ENCODE results near the gene CCDC73. TPM values are rescaled to one million over a fixed set of nuclear protein-coding genes. Genes with fewer than 3 reads are reported as not detected.
"Not testable (repeated sequence)": the region's sequence is repeated elsewhere in the genome, so short reads cannot be mapped to it uniquely, and the experiment has no call there.

Gene CCDC73
- total RNA-seq, 2 experiments from 2014 or later = not detected

- intact Hi-C loops (cut with micrococcal nuclease) = no loop called here
- CTCF ChIA-PET = no interaction called here
- POLR2A ChIA-PET = no interaction called here
- Mint-ChIP-seq H3K9me3 (peaks cover 5% of the 10 kb centered on the region), H3K36me3 (peaks cover 2% of the 10 kb centered on the region), H3K4me3 (no peak overlapping the region), H3K27me3 (peaks cover 12% of the 10 kb centered on the region), H3K27ac (no peak overlapping the region), H3K4me1 (ENCODE audit: low read depth) (no peaks in the 10 kb centered on the region)
- no peak for DNase-seq
Measured at GRCh38 chr11:32752001-32752400, 42.5 kb downstream of the CCDC73 start.

GRCh38 chr11:32751381-32751780 is 43.1 kb downstream of the CCDC73 start:
- ChIA-PET POLR2A (no interaction called here), CTCF (no interaction called here)
- peaks cover 12% of the 10 kb centered on the region for H3K27me3 Mint-ChIP-seq
- no peak overlapping the region for H3K4me3 Mint-ChIP-seq
- H3K27ac Mint-ChIP-seq = no peak overlapping the region
- no peak for DNase-seq
- intact Hi-C loops (cut with micrococcal nuclease) = no loop called here
- H3K9me3 Mint-ChIP-seq = peaks cover 5% of the 10 kb centered on the region
- peaks cover 2% of the 10 kb centered on the region for H3K36me3 Mint-ChIP-seq
- H3K4me1 Mint-ChIP-seq (ENCODE audit: low read depth) = no peaks in the 10 kb centered on the region

- Mint-ChIP-seq H3K27me3 (peaks cover 9% of the 10 kb centered on the region), H3K27ac (no peak overlapping the region), H3K9me3 (no peaks in the 10 kb centered on the region), H3K36me3 (no peaks in the 10 kb centered on the region), H3K4me3 (no peak overlapping the region), H3K4me1 (ENCODE audit: low read depth) (no peaks in the 10 kb centered on the region)
- CTCF ChIA-PET = no interaction called here
- DNase-seq = no peak
- intact Hi-C loops (cut with micrococcal nuclease) = no loop called here
- POLR2A ChIA-PET = no interaction called here
Measured at GRCh38 chr11:32729976-32730375, 64.5 kb downstream of the CCDC73 start.

- no peak overlapping the region for H3K27ac Mint-ChIP-seq
- ChIA-PET CTCF (no interaction called here), POLR2A (no interaction called here)
- no peaks in the 10 kb centered on the region for H3K9me3 Mint-ChIP-seq
- no peak for DNase-seq
- intact Hi-C loops (cut with micrococcal nuclease) = no loop called here
- no peak overlapping the region for H3K4me3 Mint-ChIP-seq
- peaks cover 5% of the 10 kb centered on the region for H3K27me3 Mint-ChIP-seq
- no peaks in the 10 kb centered on the region for H3K4me1 Mint-ChIP-seq (ENCODE audit: low read depth)
- no peaks in the 10 kb centered on the region for H3K36me3 Mint-ChIP-seq
Measured at GRCh38 chr11:32723332-32723731, 71.1 kb downstream of the CCDC73 start.

- H3K4me3 Mint-ChIP-seq = no peak overlapping the region
- H3K36me3 Mint-ChIP-seq = no peaks in the 10 kb centered on the region
- no peaks in the 10 kb centered on the region for H3K9me3 Mint-ChIP-seq
- H3K27ac Mint-ChIP-seq = no peak overlapping the region
- ChIA-PET CTCF (no interaction called here), POLR2A (no interaction called here)
- no peak for DNase-seq
- peaks cover 5% of the 10 kb centered on the region for H3K27me3 Mint-ChIP-seq
- intact Hi-C loops (cut with micrococcal nuclease) = no loop called here
- no peaks in the 10 kb centered on the region for H3K4me1 Mint-ChIP-seq (ENCODE audit: low read depth)
Measured at GRCh38 chr11:32722255-32722654, 72.2 kb downstream of the CCDC73 start.

- Mint-ChIP-seq H3K27ac (no peak overlapping the region), H3K27me3 (peaks cover 15% of the 10 kb centered on the region), H3K4me1 (ENCODE audit: low read depth) (no peaks in the 10 kb centered on the region), H3K36me3 (no peaks in the 10 kb centered on the region), H3K4me3 (no peak overlapping the region), H3K9me3 (no peaks in the 10 kb centered on the region)
- ChIA-PET POLR2A (no interaction called here), CTCF (interaction anchor here (0.7 to 1.1 kb wide), 2 partner anchors 78 to 166 kb away, joined by 3 read pairs; no protein-coding TSS in a partner anchor)
- intact Hi-C loops (cut with micrococcal nuclease) = loop anchor here (1.0 kb wide), 1 partner anchor 80 kb away; no protein-coding TSS in a partner anchor
- DNase-seq = no peak
Measured at GRCh38 chr11:32713496-32713895, 81.0 kb downstream of the CCDC73 start.

GRCh38 chr11:32708978-32709377 is 85.5 kb downstream of the CCDC73 start:
- H3K27ac Mint-ChIP-seq; H3K4me1 Mint-ChIP-seq (ENCODE audit: low read depth); intact Hi-C loops (cut with micrococcal nuclease); CTCF ChIA-PET; H3K36me3 Mint-ChIP-seq; POLR2A ChIA-PET; H3K9me3 Mint-ChIP-seq; H3K4me3 Mint-ChIP-seq; DNase-seq: not testable (repeated sequence)
- H3K27me3 Mint-ChIP-seq = peaks cover 15% of the 10 kb centered on the region

GRCh38 chr11:32706985-32707741 is 87.3 kb downstream of the CCDC73 start:
- no peaks in the 10 kb centered on the region for H3K9me3 Mint-ChIP-seq
- CTCF ChIA-PET = no interaction called here
- no peak overlapping the region for H3K4me3 Mint-ChIP-seq

GRCh38 chr11:32705309-32706033 is 89.0 kb downstream of the CCDC73 start:
- POLR2A ChIA-PET = no interaction called here
- no peaks in the 10 kb centered on the region for H3K36me3 Mint-ChIP-seq
- DNase-seq = no peak
- no peak overlapping the region for H3K27ac Mint-ChIP-seq
- H3K4me1 Mint-ChIP-seq (ENCODE audit: low read depth) = peaks cover 8% of the 10 kb centered on the region
- CTCF ChIA-PET = interaction anchor here (1.0 kb wide), 1 partner anchor 360 kb away, joined by 3 read pairs; no protein-coding TSS in a partner anchor
- H3K27me3 Mint-ChIP-seq = peaks cover 12% of the 10 kb centered on the region
- no peak overlapping the region for H3K4me3 Mint-ChIP-seq
- no peaks in the 10 kb centered on the region for H3K9me3 Mint-ChIP-seq
- intact Hi-C loops (cut with micrococcal nuclease) = no loop called here

More at GRCh38 chr11:32706985-32707741, 87.3 kb downstream of the CCDC73 start:
- H3K27me3 Mint-ChIP-seq = peaks cover 13% of the 10 kb centered on the region
- no peak overlapping the region for H3K27ac Mint-ChIP-seq
- no peaks in the 10 kb centered on the region for H3K36me3 Mint-ChIP-seq
- POLR2A ChIA-PET = no interaction called here
- DNase-seq = no peak
- intact Hi-C loops (cut with micrococcal nuclease) = no loop called here
- H3K4me1 Mint-ChIP-seq (ENCODE audit: low read depth) = peaks cover 8% of the 10 kb centered on the region

- no peak overlapping the region for H3K4me3 Mint-ChIP-seq
- DNase-seq = no peak
- H3K27me3 Mint-ChIP-seq = peaks cover 13% of the 10 kb centered on the region
- no peaks in the 10 kb centered on the region for H3K36me3 Mint-ChIP-seq
- intact Hi-C loops (cut with micrococcal nuclease) = no loop called here
- ChIA-PET POLR2A (no interaction called here), CTCF (no interaction called here)
- no peak overlapping the region for H3K27ac Mint-ChIP-seq
- H3K9me3 Mint-ChIP-seq = no peaks in the 10 kb centered on the region
- H3K4me1 Mint-ChIP-seq (ENCODE audit: low read depth) = peaks cover 8% of the 10 kb centered on the region
Measured at GRCh38 chr11:32704775-32705174, 89.7 kb downstream of the CCDC73 start.

GRCh38 chr11:32704261-32704660 is 90.2 kb downstream of the CCDC73 start:
- Mint-ChIP-seq H3K4me1 (ENCODE audit: low read depth) (peaks cover 8% of the 10 kb centered on the region), H3K27me3 (peaks cover 11% of the 10 kb centered on the region), H3K4me3 (no peak overlapping the region), H3K9me3 (no peaks in the 10 kb centered on the region), H3K27ac (no peak overlapping the region), H3K36me3 (no peaks in the 10 kb centered on the region)
- ChIA-PET CTCF (no interaction called here), POLR2A (no interaction called here)
- intact Hi-C loops (cut with micrococcal nuclease) = no loop called here
- DNase-seq = no peak

- Mint-ChIP-seq H3K27ac (no peak overlapping the region), H3K4me3 (no peak overlapping the region), H3K9me3 (no peaks in the 10 kb centered on the region), H3K4me1 (ENCODE audit: low read depth) (no peaks in the 10 kb centered on the region), H3K36me3 (no peaks in the 10 kb centered on the region), H3K27me3 (peaks cover 12% of the 10 kb centered on the region)
- intact Hi-C loops (cut with micrococcal nuclease) = no loop called here
- POLR2A ChIA-PET = no interaction called here
- no peak for DNase-seq
- CTCF ChIA-PET = no interaction called here
Measured at GRCh38 chr11:32701616-32702015, 92.8 kb downstream of the CCDC73 start.

GRCh38 chr11:32698579-32698978 is 95.9 kb downstream of the CCDC73 start:
- H3K4me3 Mint-ChIP-seq = no peak overlapping the region
- H3K9me3 Mint-ChIP-seq = no peaks in the 10 kb centered on the region
- CTCF ChIA-PET = no interaction called here
- peaks cover 11% of the 10 kb centered on the region for H3K27me3 Mint-ChIP-seq
- intact Hi-C loops (cut with micrococcal nuclease) = no loop called here
- H3K4me1 Mint-ChIP-seq (ENCODE audit: low read depth) = no peaks in the 10 kb centered on the region
- DNase-seq = no peak
- no peaks in the 10 kb centered on the region for H3K36me3 Mint-ChIP-seq
- no peak overlapping the region for H3K27ac Mint-ChIP-seq
- POLR2A ChIA-PET = no interaction called here

Measured in activated CD4-positive, alpha-beta memory T cell treated with anti-CD3 and anti-CD28 coated beads for 36 hours (primary cell).